HG03135 (cell line): Measurements from ENCODE around the gene CYB561A3.

Experiments
- ATAC-seq: cut with Tn5 transposase; IDR thresholded peaks from one replicate; pipeline ENCODE4 v1.9.1; 2021; ENCODE audit warnings: mild to moderate bottlenecking, moderate library complexity; ENCODE audit not compliant: unreplicated experiment

The CYB561A3 gene

DNA sequence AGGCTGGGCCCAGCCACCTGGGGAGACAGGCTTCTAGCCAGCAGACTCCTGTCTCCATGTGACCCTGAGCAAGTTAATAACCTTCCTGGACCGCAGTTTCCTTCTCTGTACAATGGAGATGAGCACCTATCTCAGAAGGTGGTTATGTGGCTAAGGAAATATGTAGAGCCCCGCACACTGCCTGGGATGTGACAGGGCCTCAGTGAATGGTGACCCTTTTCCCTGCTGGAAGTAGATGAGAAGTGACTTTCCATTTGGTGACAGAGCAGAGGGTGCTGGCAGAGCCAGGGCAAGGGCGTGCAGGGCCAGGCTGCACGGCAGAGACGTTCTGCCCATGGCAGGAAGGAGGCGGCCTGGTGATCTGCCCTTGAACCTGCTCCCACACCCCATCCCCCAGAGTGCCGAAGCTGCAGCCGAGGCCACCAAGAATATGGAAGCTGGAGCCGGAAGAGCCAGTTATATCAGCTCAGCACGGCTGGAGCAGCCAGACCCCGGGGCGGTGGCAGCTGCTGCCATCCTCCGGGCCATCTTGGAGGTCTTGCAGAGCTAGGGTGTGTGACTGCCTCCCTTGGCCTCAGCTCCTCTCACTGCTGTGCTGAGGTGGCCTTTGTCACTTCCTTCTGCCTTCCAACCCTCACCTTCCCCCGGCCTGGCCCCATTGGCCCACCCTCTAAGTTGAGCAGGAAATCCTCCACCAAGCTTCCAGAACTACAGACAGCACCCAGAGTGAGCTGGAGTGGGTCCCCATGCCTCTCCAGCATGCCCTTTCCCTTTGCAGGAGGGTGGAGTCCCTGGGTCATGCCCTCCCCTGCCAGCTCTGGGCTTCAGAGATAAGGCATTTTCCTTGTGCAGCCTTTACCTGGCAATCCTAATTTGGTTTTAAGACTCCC lies 15.5 kb downstream of the CYB561A3 start:
- ATAC-seq: no peak

GRCh38 chr11:61345170-61345610 lies 16.5 kb downstream of the CYB561A3 start:
- ATAC-seq: no peak

DNA sequence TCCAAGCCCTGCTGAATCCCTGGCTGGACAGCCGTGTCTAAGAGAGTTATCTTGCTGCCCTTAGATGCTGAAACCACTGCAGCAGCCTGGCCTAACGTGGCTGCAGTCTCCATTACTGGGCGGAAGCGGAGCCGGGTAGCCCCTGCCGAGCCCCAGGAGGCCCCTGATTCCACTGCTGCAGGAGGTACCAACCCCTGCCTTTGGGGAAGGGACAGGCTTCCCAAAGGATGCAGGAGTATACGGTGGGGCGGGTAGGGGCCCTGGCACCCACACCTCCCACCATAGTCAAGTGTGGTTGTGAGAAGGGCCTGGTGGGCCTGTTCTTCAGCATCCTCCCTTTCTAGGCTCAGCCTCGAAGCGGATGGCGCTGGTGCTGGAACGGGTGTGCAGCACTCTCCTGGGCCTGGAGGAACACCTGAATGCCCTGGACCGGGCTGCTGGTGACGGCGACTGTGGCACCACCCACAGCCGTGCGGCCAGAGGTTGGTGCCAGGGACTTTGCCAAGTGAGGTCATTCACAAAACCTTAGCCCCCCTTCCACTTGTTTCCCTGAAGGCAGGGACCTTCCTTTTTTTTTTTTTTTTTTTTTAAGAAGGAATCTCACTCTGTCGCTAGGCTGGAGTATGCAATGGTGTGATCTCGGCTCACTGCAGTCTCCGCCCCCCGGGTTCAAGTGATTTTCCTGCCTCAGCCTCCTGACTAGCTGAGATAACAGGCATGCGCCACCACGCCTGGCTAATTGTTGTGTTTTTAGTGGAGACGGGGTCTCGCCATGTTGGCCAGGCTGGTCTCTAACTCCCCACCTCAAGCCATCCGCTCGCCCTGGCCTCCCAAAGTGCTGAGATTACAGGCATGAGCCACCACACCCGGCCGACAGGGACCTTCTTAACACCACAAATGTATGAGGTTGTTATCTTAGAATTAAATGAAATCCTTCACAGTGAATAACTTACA lies 17.6 kb downstream of the CYB561A3 start:
- ATAC-seq: no peak

GRCh38 chr11:61342207-61342803 lies 19.4 kb downstream of the CYB561A3 start:
- no peak for ATAC-seq

DNA sequence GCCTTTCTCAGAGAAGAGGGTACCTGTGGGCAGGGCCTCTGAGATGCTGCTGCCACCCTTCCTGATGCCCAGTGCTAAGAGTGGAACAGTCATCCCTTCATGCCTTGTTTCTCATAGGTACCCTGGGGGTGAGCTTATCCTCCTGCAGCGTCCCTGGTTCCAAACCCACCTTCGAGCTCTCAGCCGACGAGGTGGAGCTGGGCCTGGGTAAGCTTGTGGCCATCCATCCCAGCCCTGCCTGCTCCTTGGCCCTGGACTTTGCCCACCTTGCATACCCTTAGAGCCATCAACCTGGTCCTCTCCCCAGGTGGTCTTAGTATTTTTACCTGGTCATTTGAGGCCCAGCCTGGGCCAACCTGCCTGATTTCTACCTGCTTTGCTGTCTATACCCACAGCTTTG lies 20.0 kb downstream of the CYB561A3 start:
- ATAC-seq: no peak

- no peak for ATAC-seq
Observed at GRCh38 chr11:61340979-61341378, 20.7 kb downstream of the CYB561A3 start.

DNA sequence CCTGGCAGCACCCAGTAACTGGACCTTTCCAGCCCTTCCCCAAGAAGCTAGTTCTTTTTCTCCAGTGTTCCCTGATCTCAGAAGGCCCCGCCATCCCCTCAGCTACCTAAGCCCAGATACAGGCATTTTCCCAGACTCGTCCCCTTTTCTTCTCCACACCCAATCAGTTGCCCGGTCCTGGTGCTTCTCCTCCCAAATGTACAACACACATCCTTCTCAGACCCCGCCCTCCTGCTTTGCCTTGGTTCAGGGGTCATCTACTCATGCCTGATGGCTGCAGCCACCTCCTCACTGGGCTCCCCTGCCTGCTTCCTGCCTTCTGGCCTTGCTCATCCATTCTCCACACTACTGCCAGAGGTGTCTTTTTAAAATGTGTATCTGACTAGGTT lies 22.2 kb downstream of the CYB561A3 start:
- ATAC-seq: no peak

DNA sequence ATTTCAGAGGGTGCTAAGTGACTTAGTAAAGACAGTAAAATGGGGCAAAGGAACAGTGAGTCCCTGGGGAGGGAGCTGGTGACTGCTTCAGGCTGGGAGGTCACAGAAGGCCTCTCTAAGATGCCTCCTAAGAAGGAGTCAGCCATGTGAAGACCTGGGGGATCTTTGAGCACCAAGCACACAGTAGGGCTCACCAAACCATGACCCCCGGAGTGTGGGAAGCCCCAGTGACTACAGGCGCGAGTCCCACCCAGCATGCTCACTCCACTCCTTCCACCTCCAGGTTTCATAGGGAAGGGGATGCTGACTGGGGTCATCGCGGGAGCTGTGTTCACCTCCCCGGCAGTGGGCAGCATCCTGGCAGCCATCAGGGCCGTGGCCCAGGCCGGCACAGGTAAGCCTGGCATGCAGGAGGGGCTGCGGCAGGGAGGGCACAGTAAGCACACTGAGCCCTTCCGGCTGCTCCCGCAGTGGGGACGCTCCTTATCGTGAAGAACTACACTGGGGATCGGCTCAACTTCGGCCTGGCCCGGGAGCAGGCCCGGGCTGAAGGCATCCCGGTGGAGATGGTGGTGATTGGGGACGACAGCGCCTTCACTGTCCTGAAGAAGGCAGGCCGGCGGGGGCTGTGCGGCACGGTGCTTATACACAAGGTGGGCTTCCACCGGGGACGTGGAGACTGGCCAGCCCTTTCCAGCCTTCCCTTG lies 22.7 kb downstream of the CYB561A3 start:
- no peak for ATAC-seq

GRCh38 chr11:61337706-61338470 lies 23.8 kb downstream of the CYB561A3 start:
- no peak for ATAC-seq

GRCh38 chr11:61336171-61336935 lies 25.3 kb downstream of the CYB561A3 start:
- peak; percentile 57 for ATAC-seq

DNA sequence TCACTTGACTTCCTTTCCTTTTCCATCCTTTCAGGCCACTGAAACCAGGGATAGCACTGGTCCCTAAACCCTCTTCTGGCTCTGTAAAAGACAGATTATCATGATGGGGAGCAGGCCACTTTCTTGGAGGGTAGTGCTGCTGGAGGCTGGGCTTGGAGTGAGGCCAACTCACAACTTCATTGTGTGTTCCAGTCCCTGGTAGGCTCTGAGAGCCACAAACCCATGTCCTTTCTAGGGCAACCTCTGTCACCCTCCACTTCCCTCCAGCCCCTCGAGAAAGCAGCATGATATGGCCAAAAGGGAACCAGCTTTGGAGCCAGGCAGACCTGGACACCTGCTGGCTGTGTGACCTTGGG lies 26.3 kb downstream of the CYB561A3 start:
- ATAC-seq: no peak

GRCh38 chr11:61334434-61335354 lies 27.0 kb downstream of the CYB561A3 start:
- ATAC-seq: no peak

DNA sequence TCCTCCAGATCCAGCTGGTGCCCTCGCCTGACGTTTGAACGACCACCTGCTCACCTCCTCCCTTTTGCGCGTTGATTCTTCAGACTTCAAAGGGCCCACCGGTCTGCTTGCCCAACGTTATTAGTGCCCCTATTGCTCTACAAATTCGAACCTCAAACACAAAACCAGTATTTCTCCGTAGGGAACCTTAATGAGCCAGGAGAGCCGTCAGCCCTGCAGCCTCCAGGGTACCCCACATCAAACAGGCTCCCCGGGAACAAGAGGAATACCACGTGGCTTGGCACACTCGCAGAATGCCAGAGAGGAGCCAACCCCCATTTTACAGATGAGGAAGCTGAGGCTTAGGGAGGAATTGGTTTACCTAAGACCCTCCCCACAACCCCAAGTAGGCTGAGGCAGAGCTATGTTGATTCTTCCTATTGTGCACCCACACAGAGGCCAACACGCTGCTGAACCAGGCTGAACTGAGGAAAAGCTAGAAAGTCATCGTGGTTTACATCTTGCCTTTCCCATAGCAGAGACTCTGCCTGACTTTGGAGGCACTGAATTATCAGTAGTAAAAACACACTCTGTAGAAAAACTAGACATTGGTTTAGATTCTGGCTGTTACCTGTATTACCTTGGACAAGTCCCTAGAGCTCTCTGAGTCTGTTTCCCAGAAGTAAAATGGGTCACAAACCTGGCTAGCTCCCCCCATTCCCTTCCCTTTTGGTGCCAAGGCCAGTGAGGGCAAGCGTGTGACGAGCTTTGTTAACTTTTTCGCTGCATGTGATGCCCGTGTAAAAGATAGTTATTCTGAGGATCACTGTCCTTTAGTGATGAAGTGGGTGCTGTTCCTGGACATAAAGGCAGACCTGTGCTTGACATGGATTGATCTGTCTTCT lies 27.9 kb downstream of the CYB561A3 start:
- no peak for ATAC-seq

DNA sequence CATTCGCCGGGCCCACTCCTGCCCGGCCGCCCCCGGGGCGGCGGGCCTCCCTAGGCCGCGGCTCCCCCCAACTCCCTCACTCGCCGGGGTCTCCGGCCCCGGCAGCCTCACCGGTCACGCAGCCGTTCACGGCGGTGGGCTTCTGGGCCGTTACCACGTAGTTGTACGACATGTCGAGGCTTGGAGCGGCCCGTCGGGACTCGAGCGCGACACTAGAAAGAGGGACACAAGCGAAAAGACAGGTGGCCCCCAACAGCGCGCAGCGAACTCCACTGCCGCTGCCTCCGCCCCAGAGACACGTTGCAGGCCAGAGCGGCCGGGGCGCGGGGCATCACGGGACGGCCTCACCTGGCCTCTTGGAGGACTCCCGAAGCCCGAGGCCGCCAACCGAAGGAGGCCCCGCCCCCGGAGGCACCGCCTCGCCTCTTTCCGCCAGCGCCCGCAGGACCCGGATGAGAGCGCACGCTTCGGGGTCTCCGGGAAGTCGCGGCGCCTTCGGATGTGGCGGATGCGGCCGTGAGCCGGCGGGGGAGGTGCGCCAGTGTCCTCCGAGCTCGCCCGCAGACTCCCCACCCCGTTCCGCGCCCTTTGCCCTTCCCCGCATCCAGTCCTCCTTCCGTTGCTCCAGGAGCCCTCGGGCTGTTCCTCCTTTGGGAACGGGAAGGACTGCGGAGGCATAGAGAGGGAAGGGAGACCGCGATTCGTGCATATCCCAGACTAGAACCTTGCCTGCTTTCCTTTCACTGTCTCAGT lies 28.7 kb downstream of the CYB561A3 start, which contains the start of the genes DDB1 and TKFC:
Gene DDB1, minus strand, starts transcription at position 309 of the 753 bp plus-strand sequence. Its CDS starts 137 bp downstream, at position 172.
Gene TKFC, plus strand, starts transcription at position 432 of the 753 bp plus-strand sequence. CDS start 1,501 bp downstream, outside the sequence.
- peak; percentile 80 for ATAC-seq

DNA sequence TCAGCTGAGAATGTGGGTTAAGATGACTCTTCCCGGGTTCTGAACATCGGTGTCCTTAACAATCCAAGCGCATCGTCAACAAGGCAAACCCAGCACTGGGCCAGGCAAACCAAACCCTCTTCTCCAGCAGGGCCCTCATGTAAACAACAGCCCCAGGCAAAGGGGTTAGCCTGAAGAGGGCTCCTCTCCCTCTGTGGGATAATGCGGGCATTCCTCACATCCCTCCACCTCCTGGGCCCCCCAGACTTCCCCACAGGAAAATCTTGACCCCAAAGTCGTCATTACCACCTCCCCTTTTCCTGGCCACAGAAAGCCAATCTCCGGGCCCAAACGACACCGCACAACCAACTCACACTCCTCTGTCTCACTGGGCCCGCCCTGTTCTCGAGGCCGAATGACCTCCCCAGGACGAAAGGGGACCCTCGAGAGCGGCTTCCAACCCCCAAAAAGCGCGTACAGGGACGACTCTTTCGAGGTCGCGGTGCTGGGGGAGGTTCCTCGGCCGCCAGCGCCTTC lies 29.3 kb downstream of the CYB561A3 start:
- ATAC-seq: peak; percentile 1

DNA sequence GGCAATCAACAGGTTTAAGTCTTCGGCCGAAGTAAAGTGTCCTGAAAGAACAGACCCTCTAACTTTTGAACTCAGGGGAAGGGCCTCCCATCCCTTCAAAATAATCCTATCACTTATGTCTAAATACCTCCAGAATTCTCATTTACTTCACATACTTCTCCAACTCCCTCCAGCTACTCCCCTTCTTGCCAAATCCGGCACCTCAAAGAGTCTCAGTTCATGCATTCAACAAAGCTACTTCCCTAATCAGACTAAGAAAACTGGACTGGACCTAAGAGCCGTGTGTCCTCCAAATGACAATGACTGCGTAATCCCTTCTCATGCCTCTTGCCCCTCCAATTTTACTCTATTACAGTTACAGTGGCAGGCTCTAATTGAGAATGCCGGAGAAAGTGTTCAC lies 30.0 kb downstream of the CYB561A3 start:
- no peak for ATAC-seq
